B cell (primary cell): ENCODE data around the gene PYCR2. TPM values are rescaled to one million over a fixed set of nuclear protein-coding genes. Genes with fewer than 3 reads are reported as not detected.

Experiments used
- ATAC-seq: fragments of 200-7000 bp; cut with Tn5 transposase; one replicate; pipeline ENCODE4 v1.10.0; 2021; ENCODE audit warnings: low read depth, mild to moderate bottlenecking, moderate number of reproducible peaks, moderate library complexity
- CTCF ChIA-PET: fragments of 350-600 bp; sonication (Branson Sonifier 250); formaldehyde crosslinking; loops from one replicate; lab custom pipeline; 2021; ENCODE audit warnings: antibody characterized with exemption, inconsistent platforms; lab: Charles Lee
- POLR2A ChIA-PET: fragments of 350-600 bp; sonication (Branson Sonifier 250); formaldehyde crosslinking; loops from one replicate; lab custom pipeline; 2021; ENCODE audit warnings: antibody characterized with exemption; lab: Charles Lee
- DNase-seq: peaks from one replicate; pipeline ENCODE4 v3.0.0; 2013
- H2AFZ ChIP-seq: 2 replicates; pipeline ENCODE4 v1.6.1; 2012; ENCODE audit warnings: mild to moderate bottlenecking, low read depth, low read length; ENCODE audit not compliant: insufficient read depth, poor library complexity, severe bottlenecking
- H3K27ac ChIP-seq, 2 donors: 1 replicate in 1 of 2; 2 replicates in 1 of 2; pipeline ENCODE4 v1.5.1; 2012 to 2013; ENCODE audit warnings: low read length in 2 of 2, mild to moderate bottlenecking in 2 of 2, moderate library complexity in 1 of 2
- H3K27me3 ChIP-seq, 4 experiments: fragments of 200-600 bp in 1 of 4; sonication (generic) in 1 of 4; replicated peaks in 1 of 4; 1 replicate in 2 of 4; 2 replicates in 2 of 4; pipeline versions ENCODE4 v1.6.1 to v1.7.0; 2013 to 2016; ENCODE audit warnings: low read length in 3 of 4, mild to moderate bottlenecking in 2 of 4, mixed read lengths in 1 of 4, moderate library complexity in 1 of 4; ENCODE audit not compliant: insufficient read depth in 4 of 4, control insufficient read depth in 3 of 4; ENCODE audit errors: control extremely low read depth in 1 of 4
- H3K36me3 ChIP-seq, 2 experiments: replicated peaks in 1 of 2; 1 replicate in 1 of 2; 2 replicates in 1 of 2; pipeline versions ENCODE4 v1.6.1 to v1.7.1; 2013; ENCODE audit warnings: low read length in 1 of 2; ENCODE audit not compliant: insufficient read depth in 2 of 2, control insufficient read depth in 1 of 2; ENCODE audit errors: control extremely low read depth in 1 of 2, extremely low read depth in 1 of 2
- H3K4me1 ChIP-seq, 2 donors: fragments of 200-600 bp in 1 of 2; sonication (generic) in 1 of 2; 1 replicate in 1 of 2; 2 replicates in 1 of 2; pipeline versions ENCODE4 v1.5.1 to v1.6.1; 2013 to 2017; ENCODE audit warnings: low read length in 2 of 2; ENCODE audit not compliant: control insufficient read depth in 2 of 2, insufficient read depth in 2 of 2
- H3K4me2 ChIP-seq: replicated peaks from 2 replicates; pipeline ENCODE3; 2012; ENCODE audit warnings: mild to moderate bottlenecking, low read depth, low read length; ENCODE audit not compliant: poor library complexity, severe bottlenecking
- H3K4me3 ChIP-seq, 5 experiments: fragments of 200-600 bp in 1 of 5; sonication (generic) in 1 of 5; 1 replicate in 3 of 5; 2 replicates in 2 of 5; pipeline versions ENCODE4 v1.5.1 to v1.7.0; 2011 to 2016; ENCODE audit warnings: low read length in 4 of 5, mild to moderate bottlenecking in 4 of 5, low read depth in 2 of 5, control low read depth in 1 of 5, moderate library complexity in 1 of 5; ENCODE audit not compliant: insufficient read depth in 1 of 5; ENCODE audit errors: control extremely low read depth in 1 of 5, extremely low read depth in 1 of 5
- H3K79me2 ChIP-seq: fragments of 200-600 bp; sonication (generic); one replicate; pipeline ENCODE4 v1.6.0; 2016; ENCODE audit warnings: low read length; ENCODE audit not compliant: control insufficient read depth, insufficient read depth
- H3K9ac ChIP-seq: fragments of 200-600 bp; sonication (generic); 2 replicates; pipeline ENCODE4 v1.6.1; 2017; ENCODE audit warnings: mild to moderate bottlenecking, low read length, moderate library complexity
- H3K9me3 ChIP-seq, 3 donors: one replicate each; pipeline versions ENCODE4 v1.6.1 to v1.7.1; 2013; ENCODE audit warnings: low read length in 2 of 3; ENCODE audit not compliant: control insufficient read depth in 2 of 3, insufficient read depth in 1 of 3; ENCODE audit errors: control extremely low read depth in 1 of 3
- H4K20me1 ChIP-seq: 2 replicates; pipeline ENCODE4 v1.6.0; 2012; ENCODE audit warnings: mild to moderate bottlenecking, low read length; ENCODE audit not compliant: insufficient read depth, control insufficient read depth, poor library complexity, severe bottlenecking
- H3K27ac Mint-ChIP-seq: one replicate; pipeline ENCODE4 v1.8.0; 2021; ENCODE audit warnings: mixed read lengths
- H3K27me3 Mint-ChIP-seq: one replicate; pipeline ENCODE4 v1.8.0; 2021; ENCODE audit warnings: mixed read lengths
- H3K4me1 Mint-ChIP-seq: one replicate; pipeline ENCODE4 v1.8.0; 2021; ENCODE audit warnings: mixed read lengths
- H3K4me3 Mint-ChIP-seq: one replicate; pipeline ENCODE4 v1.8.0; 2021; ENCODE audit warnings: mixed read lengths
- H3K9me3 Mint-ChIP-seq: one replicate; pipeline ENCODE4 v1.8.0; 2022; ENCODE audit warnings: mixed read lengths; ENCODE audit not compliant: insufficient read depth
- CTCF ChIP-seq: fragments of 200-600 bp; IDR thresholded peaks from one replicate; pipeline ENCODE4 v1.8.0; 2022; ENCODE audit warnings: antibody characterized with exemption, mild to moderate bottlenecking
- EZH2 ChIP-seq: IDR thresholded peaks from 2 replicates; pipeline ENCODE4 v1.6.1; 2012; ENCODE audit warnings: borderline replicate concordance, low read depth, mild to moderate bottlenecking, moderate library complexity, low read length; ENCODE audit not compliant: insufficient read depth, poor library complexity, severe bottlenecking
- WGBS: methylation state at CpG from one replicate; pipeline ENCODE4 v1.1.5; 2013; ENCODE audit warnings: missing lambda C conversion rate; ENCODE audit not compliant: insufficient coverage; 5-methylcytosine and 5-hydroxymethylcytosine counted together
- intact Hi-C: fragments of 100-400 bp; cut with micrococcal nuclease; formaldehyde crosslinking; loops from one replicate; pipeline ENCODE4 v1.10.0; 2022
- polyA plus RNA-seq: library from polyadenylated mRNA; depleted of rRNA; stranded (reverse); fragments of >200 nt; gene quantifications from 2 replicates; pipeline ENCODE4 v1.2.3, GENCODE V29; 2012
- total RNA-seq, 2 donors: library from RNA; stranded (reverse); fragments of 120-200 nt in 1 of 2; gene quantifications; 1 replicate in 1 of 2; 2 replicates in 1 of 2; pipeline versions ENCODE4 v1.2.3 to v1.2.4, GENCODE V29; 2013 to 2022

PYCR2 gene
- total and polyA plus RNA-seq, 2 donors (not counting 1 experiment from before 2014, with no cell fraction given), result 113 to 134 TPM

GRCh38 chr1:225892307-225892706, 31.7 kb downstream of the PYCR2 start:
- intact Hi-C loops, result no loop called here

More at GRCh38 chr1:225892307-225892706, 31.7 kb downstream of the PYCR2 start:
- peaks cover 3% of the 10 kb centered on the region for H3K27me3 Mint-ChIP-seq
- Histone ChIP-seq H3K27ac (no peak overlapping the region), H3K4me2 (no peak overlapping the region), H3K36me3 (no peaks in the 10 kb centered on the region), H3K4me3 (no peak overlapping the region), H4K20me1 (no peaks in the 10 kb centered on the region), H3K9me3 (no peaks in the 10 kb centered on the region), H3K9ac (no peak overlapping the region), H2AFZ (no peak overlapping the region), H3K4me1 (peaks cover 17 to 18% of the 10 kb centered on the region in 2 donors), H3K79me2 (peaks cover 4% of the 10 kb centered on the region), H3K27me3 (no peaks in the 10 kb centered on the region)
- no peaks in the 10 kb centered on the region for H3K9me3 Mint-ChIP-seq
- no peak for DNase-seq
- H3K4me1 Mint-ChIP-seq, result peaks cover 15% of the 10 kb centered on the region
- ChIA-PET POLR2A (interaction anchor here (1.5 kb wide), 1 partner anchor 10 kb away, joined by 4 read pairs; the partner anchor contains the start of gene TMEM63A), CTCF (interaction anchor here (1.3 to 1.8 kb wide), 2 partner anchors 11 to 13 kb away, joined by 3 to 4 read pairs; no protein-coding TSS in a partner anchor)
- ATAC-seq, result no peak
- H3K4me3 Mint-ChIP-seq, result no peak overlapping the region
- WGBS, result 95% methylated on average over 3 of the region's 6 CpGs
- no peak overlapping the region for H3K27ac Mint-ChIP-seq
- TF ChIP-seq EZH2 (no peak), CTCF (no peak)
